Sigmoid colon (tissue), 4 donors: ENCODE results near the gene ERG.

Source experiments
- CTCF ChIP-seq, 4 experiments: fragments of 450-650 bp in 3 of 4; fragments of 200-600 bp in 1 of 4; IDR thresholded peaks; one replicate each; pipeline ENCODE4 v1.5.1; 2016 to 2019; ENCODE audit warnings: antibody characterized with exemption in 4 of 4, mild to moderate bottlenecking in 3 of 4, moderate library complexity in 2 of 4
- EP300 ChIP-seq, 4 donors: sonication (generic); formaldehyde crosslinking; IDR thresholded peaks; one replicate each; pipeline ENCODE4 v1.6.1; 2017; ENCODE audit warnings: antibody characterized with exemption in 4 of 4

- no peak for TF ChIP-seq CTCF (IDR thresholded peaks at IDR 0.05)
- no peak for TF ChIP-seq EP300 (IDR thresholded peaks at IDR 0.05)
Measured at GRCh38 chr21:38441153-38441552, 57.1 kb downstream of the ERG start.
